LNCaP clone FGC (cell line): ENCODE measurements around the gene SLC25A29.

Experiments
- DNase-seq: peaks from one replicate; pipeline ENCODE4 v3.0.0-alpha.2; 2011; ENCODE audit warnings: low read depth
- H3K4me3 ChIP-seq: 2 replicates; pipeline ENCODE4 v1.5.1; 2011; ENCODE audit warnings: mild to moderate bottlenecking, low read depth, low read length, control low read depth
- CTCF ChIP-seq: IDR thresholded peaks from 2 replicates; pipeline ENCODE4 v1.5.1; 2012; ENCODE audit warnings: mild to moderate bottlenecking; ENCODE audit not compliant: control insufficient read depth, insufficient read depth; ENCODE audit errors: extremely low read depth

The SLC25A29 gene

GRCh38 chr14:100339766-100340422 lies 33.6 kb upstream of the SLC25A29 start:
- DNase-seq = no peak
- no peak for TF ChIP-seq CTCF
- no peak overlapping the region for H3K4me3 ChIP-seq

- no peak overlapping the region for H3K4me3 ChIP-seq
- TF ChIP-seq CTCF = no peak
- no peak for DNase-seq
Measured at GRCh38 chr14:100336618-100337530, 30.6 kb upstream of the SLC25A29 start.

- no peak overlapping the region for H3K4me3 ChIP-seq
- DNase-seq = no peak
- TF ChIP-seq CTCF = no peak
Measured at GRCh38 chr14:100334904-100335303, 28.7 kb upstream of the SLC25A29 start.

GRCh38 chr14:100333827-100334226 lies 27.6 kb upstream of the SLC25A29 start:
- DNase-seq = no peak
- H3K4me3 ChIP-seq = no peak overlapping the region
- TF ChIP-seq CTCF = no peak

- no peak overlapping the region for H3K4me3 ChIP-seq
- DNase-seq = no peak
- no peak for TF ChIP-seq CTCF
Measured at GRCh38 chr14:100333311-100333710, 27.1 kb upstream of the SLC25A29 start.

- no peak for TF ChIP-seq CTCF
- DNase-seq = no peak
- no peak overlapping the region for H3K4me3 ChIP-seq
Measured at GRCh38 chr14:100332797-100333196, 26.6 kb upstream of the SLC25A29 start.
